ENCODE data around the gene MYH15.
"Not testable (repeated sequence)": the region's sequence is repeated elsewhere in the genome, so short reads cannot be mapped to it uniquely, and the experiment has no call there.

Gene MYH15

DNA sequence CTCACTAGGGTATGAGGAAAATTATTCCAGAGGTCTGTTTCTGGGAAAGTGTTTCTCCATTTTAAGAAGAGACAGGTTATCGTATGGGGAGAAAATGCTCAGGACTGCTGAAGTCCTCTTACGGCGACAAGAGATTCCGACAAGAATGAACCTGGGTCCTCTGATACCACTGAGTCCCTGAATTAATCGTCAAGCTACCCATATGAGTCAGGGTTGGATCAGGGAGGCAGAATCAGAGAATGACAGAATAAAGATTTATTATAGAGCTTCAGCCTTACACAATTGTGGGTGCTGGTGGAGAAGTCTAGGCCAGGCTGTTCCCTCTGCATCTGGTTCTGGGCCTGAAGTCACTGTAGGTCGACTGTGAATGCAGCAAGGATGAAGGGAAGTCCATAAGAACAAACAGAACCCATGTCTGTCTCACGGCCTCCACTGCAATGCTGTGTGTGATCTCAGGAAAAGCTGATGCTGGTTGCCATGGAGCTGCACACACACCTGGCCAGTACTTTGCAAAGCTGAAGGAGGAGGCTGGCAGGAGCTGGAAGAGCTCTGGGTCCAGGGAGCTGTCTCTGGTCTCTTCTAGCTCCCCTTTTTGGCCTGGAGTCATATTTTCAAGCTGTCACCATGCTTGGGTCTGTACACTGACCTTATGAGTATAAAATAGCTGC lies 130.1 kb downstream of the MYH15 start:
- DNase-seq = no peak

DNA sequence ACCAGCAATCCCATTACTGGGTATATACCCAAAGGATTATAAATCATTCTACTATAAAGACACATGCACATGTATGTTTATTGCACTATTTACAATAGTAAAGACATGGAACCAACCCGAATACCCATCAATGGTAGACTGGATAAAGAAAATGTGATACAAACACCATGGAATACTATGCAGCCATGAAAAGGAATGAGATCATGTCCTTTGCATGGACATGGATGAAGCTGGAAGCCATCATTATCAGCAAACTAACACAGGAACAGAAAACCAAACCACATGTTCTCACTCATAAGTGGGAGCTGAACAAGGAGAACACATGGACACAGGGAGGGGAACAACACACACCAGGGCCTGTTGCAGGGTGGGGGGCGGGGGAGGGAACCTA lies 131.4 kb downstream of the MYH15 start:
- DNase-seq = not testable (repeated sequence)

DNA sequence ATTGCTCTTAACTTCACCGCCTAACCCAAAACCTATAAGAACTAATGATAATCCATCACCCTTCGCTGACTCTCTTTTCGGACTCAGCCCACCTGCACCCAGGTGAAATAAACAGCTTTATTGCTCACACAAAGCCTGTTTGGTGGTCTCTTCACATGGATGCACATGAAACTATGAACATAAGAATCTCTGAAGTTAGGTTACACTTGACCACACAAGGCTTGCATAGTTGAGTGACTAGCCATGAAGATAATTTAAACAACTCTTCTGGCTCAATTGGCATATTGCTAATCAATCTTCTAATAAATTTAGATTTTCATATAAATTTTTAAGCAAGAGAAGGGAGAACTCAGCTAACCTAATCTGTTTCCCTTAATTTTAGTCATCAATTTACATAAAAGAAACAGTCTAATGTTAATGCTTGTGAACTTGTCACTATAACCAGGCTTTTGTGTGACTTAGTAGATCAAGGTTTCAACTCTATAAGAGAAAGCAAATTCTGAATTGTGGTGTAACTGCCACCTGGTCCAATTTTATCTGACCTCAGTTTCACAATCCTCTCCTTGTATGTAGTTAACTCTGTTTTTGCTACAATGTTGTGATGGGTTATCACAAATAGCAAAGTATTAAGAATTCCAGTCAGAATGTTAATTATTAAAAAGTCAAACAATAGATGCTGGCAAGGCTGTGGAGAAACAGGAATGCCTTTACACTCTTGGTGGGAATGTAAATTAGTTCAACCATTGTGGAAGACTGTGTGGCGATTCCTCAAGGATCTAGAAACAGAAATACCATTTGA lies 132.0 kb downstream of the MYH15 start:
- no peak for DNase-seq

DNA sequence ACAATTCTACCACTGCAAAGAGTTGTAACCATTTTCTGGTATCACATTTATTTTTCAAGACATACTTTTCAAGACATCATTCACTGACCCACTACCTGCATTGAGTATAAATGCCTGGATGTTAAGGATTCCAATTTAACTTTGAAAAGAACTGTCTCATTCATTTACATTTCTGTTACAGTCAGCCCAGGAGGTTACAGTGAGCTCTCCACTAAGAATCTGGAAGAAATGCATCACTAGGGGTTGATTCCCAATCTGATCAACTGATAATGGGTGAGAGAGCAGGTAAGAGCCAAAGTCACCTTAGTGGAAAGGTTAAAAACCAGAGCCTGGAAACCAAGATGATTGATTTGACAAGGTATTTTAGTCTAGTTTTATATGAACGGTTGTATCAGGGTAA lies 133.0 kb downstream of the MYH15 start:
- DNase-seq = no peak

DNA sequence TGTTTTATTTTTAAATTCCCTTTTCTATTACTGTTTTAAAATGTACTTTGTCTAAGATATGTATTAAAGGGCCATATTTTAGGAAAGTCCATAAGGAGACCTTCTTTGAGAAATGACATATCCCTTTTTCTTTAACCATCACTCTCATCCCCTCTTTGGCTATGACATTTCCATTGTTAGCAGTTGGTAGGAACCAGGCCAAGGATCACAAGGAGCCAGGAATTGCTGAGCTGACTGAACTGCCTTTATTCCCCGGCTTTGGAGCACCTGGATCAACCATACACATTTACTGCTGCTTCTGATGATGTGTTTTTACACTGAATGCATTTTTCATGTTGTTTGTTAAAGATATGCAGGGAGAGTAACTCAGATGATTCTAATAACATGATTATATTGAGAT lies 134.4 kb downstream of the MYH15 start:
- DNase-seq = no peak

DNA sequence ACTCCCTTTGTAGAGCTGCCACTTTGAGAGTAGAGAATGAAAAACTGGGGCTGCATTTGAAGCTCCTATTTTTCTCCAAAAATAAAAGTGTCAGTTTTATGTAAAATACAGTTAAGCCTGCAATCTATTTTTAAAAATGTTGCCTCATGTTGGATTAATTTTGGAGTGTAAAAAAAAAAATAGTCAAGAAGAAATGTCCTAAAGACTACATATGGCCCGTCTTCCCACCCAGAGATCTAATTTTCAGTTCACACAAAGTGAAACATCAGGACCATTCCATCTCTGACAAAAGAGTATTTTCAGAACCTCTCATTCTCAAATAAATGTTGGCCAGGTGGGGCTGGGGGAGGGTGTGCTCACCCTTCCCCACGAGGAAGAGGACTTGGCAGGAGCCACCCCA lies 151.4 kb downstream of the MYH15 start:
- DNase-seq = no peak

DNA sequence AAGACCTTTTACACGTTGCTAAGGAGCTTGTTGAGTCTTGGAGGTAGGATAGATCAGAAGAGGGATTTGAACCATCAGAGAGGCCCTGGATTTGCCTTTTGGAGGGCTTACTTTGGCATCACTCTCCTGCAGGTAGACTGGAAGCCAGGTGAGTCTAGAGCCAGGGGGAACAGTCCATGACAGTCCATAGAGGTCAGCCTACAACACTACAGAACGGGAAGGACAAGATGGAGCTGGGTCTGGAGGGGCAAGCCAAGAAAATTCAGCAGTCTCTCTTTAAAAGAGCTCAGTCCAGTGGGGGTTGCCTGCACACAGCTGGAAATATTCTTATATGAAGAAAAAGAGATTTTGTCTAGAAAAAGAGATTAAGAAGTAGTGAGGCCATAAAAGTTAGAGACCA lies 153.4 kb downstream of the MYH15 start:
- DNase-seq = no peak

DNA sequence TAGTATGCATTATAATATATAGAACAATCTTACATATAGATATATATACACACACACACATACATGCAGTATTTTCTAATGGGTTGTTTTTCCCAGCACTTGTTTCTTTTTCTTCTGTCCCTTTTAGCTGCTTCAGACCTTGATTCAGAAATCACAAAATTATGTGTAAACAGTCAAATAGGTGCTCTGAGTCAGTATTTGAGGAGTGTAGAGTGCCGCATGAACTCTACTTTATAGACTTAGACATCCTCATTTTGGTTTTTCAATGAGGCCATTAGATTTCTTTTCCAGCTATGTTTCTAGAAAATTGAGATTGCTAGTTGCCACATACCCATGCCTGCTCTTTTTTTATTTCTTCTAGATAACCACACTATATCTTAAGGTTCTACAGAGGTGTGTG lies 155.8 kb downstream of the MYH15 start:
- DNase-seq = no peak

DNA sequence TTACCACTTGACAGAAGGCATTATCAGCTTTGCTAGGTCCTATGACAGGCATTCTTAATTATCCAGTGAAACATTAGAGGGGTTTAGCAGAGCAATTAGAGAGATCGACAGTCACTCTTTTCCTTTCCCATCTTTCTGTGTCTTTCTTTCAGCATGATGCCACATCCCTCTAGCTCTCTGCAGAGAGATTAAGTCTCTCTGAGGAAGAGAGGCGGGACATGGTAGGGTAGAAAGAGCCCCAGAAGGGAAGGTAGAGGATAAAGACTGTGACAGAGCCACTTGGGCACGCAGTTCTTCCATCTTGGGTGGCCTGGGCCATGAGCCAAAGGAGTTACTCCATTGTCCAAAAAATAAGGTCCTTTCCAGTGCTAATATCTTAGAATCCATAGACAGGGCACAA lies 158.2 kb downstream of the MYH15 start:
- no peak for DNase-seq

DNA sequence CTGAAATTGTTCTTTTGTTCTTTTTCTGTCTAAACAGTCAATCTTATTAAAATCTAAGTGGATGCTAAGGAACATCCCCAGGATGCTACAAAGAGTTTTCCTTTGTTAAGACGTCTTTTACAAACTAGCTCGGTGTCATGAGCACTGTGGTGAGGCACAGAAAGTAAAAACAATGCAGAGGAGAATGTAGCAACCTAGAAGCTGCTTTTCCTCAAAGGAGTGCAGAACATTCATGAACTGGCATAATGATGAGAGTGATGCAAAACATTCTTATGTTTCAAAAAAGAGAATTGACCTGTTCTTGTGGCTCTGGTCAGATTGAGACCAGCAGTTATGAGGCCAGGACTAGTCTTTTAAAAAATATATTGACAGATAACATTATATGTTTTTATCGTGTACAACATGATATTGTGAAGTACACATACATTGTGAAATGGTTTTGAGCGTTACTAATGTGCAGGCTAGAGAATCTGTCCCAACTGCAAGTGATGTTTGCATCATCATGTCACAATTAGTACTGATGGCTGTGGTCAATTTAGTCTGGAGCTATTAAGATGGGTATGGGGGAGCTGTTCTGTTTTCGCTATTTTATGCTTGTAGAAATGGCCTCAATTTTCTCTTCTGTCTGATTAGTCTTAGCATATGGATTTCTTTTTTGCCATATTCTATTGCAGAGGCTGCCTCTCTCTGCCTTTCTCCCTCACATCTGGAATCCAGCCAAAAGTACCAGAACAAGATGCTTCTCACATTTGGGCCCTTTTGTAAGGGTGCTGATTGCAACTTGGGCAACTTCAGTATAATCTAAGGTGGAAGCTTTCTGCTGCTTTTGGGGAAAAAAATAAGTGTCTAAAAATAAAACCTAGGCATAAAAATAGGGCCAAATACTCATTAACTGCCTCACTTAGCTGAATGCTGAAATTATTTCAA lies 163.8 kb downstream of the MYH15 start:
- DNase-seq = no peak

DNA sequence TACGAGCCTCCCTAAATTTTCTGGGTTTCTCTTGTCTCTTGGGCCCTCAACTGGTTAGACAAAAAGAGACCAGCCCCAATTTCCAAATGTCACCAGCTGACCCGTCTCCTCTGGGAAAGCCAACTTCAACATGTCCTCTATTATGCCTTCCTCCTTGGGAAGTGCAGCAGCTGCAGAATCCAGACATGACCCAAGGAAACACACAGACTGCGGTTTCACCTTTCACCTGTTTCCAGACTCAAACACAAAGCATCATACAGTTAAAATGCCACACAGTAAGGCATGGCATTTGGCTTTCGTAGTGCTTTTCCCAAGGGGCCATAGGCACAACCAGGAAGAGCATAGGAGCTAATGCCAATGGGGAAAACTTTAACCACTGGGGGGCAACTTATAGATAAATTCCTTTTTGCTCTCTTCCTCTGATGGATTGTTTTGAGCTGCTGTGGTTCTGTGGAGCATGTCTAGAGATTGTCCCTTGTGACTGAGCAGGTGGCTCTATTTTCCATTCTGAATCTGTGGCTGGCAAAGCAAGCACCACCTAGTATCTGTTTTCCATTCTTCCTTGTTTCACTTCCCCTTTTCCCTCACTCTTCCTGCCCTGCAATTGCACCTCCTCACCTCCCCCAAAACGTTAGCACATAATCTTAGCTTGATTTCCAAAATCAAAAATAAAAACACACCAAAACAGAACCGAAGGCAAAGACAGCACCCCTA lies 164.7 kb downstream of the MYH15 start:
- no peak for DNase-seq

DNA sequence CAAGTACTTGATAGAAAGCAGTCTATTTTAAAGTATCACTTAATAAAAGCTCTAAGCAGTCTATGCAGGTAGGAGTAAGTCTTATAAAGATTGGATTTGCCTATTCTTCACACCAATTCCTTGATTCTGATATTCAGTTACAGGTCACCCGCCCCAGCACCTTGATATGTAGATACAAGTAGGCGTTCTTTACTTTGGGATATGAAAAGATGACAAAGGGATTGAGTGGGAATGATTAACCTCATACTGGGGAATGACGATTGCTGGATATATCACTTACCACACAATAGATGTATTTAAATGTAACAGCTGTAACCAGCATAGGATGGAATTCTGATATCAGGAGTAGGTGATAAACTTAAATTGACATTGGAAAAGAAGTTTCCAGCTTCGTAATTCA lies 166.9 kb downstream of the MYH15 start:
- DNase-seq = no peak

DNA sequence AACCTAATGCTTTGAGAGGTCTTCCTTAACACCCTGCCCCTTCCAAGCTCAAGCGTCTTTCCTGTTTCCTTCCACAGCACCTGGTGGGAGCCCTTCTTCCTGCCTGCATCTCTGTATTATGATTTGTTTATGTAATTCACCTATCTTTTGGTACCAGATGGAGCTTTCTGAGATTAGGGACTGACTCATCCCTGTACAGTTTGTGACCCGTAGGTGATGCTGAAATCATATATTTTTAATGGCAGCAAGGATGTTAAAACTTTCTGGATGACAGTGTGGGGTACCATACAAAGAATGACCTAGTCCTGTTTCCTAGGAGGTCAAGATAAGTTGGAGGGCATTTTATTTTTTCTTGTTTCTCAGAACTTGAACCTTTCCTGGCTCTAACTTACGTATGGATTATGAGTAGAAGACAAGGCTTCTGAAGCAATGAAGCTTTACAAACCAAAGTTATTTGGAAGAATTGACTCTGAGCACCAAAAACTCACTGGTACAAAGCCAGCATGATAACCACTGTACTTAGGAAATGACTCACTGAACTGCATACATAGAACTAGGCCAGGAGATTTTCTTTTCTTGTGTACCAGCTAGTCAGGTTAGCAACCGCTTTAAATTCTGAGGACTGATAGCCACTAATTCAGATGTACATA lies 167.4 kb downstream of the MYH15 start:
- DNase-seq = no peak

DNA sequence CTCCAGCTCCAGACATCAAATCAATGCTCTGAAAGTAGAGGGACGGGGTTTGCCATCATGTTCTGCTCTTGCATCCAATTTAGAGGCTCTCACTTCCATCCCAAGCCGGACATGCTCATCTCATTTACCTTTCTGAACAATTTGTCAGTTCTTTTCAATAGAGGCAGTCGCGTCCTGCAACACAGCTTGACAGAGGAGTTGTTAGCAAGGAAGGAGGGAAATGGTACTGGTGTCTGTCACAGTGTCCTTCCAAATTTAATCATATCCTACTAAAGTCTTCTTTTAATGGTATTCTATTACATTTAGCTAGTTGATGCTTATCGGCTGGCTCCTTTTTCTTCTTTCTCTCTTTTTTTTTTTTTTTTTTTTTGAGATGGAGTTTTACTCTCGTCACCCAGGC lies 168.5 kb downstream of the MYH15 start:
- DNase-seq = no peak

DNA sequence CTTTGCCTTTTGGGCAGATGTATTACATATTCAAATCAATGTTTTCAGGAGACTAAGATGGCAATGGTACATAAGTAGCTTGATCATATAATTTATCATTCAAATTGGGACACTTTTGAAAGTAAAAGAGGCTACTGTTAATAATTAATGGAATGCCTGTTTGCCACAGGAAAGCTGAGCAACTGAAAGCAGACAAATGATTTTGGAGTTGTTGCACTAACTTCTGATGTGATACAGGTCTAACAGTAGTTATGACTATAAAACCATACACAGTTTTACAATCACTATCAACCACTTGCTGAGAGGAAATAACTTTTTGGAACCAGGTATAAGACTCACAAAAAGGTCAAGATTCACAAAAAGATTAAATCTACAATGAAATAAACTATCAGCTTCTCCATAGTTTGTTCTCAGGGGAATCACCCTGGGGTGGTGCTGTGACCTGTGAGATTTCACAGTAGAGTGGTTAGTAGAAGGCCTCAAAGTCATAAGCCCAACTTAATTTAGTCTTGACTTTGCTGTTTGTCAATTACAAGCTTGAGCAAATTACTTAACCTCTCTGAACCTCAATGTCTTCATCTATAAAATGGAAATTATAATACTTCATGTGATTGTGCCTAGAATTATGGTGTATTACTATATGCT lies 171.4 kb downstream of the MYH15 start:
- no peak for DNase-seq

DNA sequence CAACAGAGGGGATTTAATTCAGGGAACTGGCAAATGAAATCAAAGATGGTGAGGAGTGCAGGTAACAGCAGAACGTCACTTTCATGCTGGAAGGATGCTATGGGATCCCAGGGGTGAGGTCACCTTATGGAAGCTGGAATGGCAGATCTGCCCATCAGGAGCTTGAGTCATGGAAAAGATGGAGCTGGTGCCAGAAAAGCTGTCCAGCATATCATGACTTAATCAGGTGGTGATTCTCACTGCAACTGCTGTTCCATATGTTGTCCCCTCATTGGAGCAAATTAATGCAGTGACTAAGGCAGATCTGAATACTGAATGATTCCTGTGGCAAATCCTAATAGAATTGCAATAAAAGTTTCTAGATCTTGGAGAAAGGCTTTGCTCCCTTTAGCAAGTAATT lies 175.7 kb downstream of the MYH15 start:
- DNase-seq = no peak

DNA sequence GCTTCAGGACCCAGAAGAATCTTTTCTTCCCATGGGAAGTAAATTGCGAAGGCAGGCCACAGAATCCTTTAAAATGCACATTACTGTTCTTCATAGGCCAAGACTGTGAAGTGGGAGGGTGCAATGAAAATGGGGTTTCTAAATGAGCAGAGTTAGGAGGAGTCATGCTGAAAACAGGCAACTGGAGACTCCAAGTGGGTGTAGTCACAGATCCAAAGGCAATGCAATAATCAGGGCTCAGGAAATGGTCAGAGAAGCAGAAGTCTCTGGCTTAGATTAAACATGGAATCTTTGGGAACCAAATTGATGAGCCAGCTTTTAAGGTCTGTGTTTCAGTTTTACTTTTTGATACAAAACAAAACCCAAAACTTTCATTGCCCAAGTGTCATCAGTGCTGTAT lies 176.4 kb downstream of the MYH15 start:
- no peak for DNase-seq

DNA sequence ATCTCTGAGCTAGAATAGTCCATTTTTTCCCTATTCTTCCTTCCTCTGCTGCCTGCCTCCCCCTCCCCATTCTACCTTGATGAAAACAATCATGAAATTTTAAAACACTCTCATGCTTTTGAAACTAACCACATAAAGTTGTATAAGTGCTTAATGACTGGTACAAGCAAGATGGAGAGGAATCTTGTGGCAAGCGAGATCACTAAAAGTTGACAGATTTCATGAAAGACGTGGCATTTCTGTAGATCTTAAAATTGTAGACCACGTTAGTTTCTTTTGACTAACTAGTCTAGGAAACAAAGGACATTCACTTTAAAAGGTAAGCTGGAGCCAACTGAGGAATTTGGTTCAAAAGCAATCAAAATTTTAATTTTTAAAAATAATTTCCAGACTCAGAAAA lies 178.6 kb downstream of the MYH15 start:
- no peak for DNase-seq

Data from NCI-H2029 treated with DMSO at 0.1 percent for 48 hours (cell line).